ENCODE data around the gene IFI6. TPM values are rescaled to one million over a fixed set of nuclear protein-coding genes. Genes with fewer than 3 reads are reported as not detected.

Gene IFI6
- total and polyA plus RNA-seq, 2 donors (not counting 1 experiment from before 2014, with no cell fraction given): 43.7 to 68.4 TPM

GRCh38 chr1:27655151-27655937, 16.6 kb downstream of the IFI6 start:
- Histone ChIP-seq H2AFZ (ENCODE audit: low read length) (peak overlapping the region; percentile 43), H4K20me1 (ENCODE audit: control insufficient read depth, extremely low read depth, insufficient read depth, low read length) (no peaks in the 10 kb centered on the region), H3K4me2 (ENCODE audit: extremely low read depth, insufficient read depth, low read length) (no peak overlapping the region), H3K79me2 (ENCODE audit: control insufficient read depth, insufficient read depth, low read length) (no peaks in the 10 kb centered on the region), H3K36me3 (ENCODE audit: control insufficient read depth, insufficient read depth, low read length) (no peaks in the 10 kb centered on the region), H3K27ac (ENCODE audit: insufficient read depth, low read length) (no peak overlapping the region), H3K27me3 (ENCODE audit: control insufficient read depth, insufficient read depth, low read length) (no peaks in the 10 kb centered on the region), H3K4me1 (ENCODE audit: control insufficient read depth, extremely low read depth, insufficient read depth, low read length) (peaks cover 12% of the 10 kb centered on the region), H3K9me3 (ENCODE audit: control insufficient read depth, insufficient read depth, low read depth, low read length) (no peaks in the 10 kb centered on the region), H3K4me3 (replicated peaks in 1 of 4; ENCODE audit: control extremely low read depth in 1 of 4, insufficient read depth in 1 of 4, low read depth in 3 of 4, low read length in 4 of 4) (no peak overlapping the region), H3K9ac (ENCODE audit: insufficient read depth, low read length) (no peak overlapping the region)
- no peak for DNase-seq (ENCODE audit: low read depth in 2 of 2)
- TF ChIP-seq, protein P1, sequence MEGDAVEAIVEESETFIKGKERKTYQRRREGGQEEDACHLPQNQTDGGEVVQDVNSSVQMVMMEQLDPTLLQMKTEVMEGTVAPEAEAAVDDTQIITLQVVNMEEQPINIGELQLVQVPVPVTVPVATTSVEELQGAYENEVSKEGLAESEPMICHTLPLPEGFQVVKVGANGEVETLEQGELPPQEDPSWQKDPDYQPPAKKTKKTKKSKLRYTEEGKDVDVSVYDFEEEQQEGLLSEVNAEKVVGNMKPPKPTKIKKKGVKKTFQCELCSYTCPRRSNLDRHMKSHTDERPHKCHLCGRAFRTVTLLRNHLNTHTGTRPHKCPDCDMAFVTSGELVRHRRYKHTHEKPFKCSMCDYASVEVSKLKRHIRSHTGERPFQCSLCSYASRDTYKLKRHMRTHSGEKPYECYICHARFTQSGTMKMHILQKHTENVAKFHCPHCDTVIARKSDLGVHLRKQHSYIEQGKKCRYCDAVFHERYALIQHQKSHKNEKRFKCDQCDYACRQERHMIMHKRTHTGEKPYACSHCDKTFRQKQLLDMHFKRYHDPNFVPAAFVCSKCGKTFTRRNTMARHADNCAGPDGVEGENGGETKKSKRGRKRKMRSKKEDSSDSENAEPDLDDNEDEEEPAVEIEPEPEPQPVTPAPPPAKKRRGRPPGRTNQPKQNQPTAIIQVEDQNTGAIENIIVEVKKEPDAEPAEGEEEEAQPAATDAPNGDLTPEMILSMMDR (conservative IDR thresholded peaks at IDR 0.05 in 1 of 2, IDR thresholded peaks at IDR 0.05 in 1 of 2; ENCODE audit: low read depth in 1 of 2, low read length in 2 of 2): no peak
- no peak for TF ChIP-seq EZH2 (IDR thresholded peaks at IDR 0.05; ENCODE audit: low read length, missing control alignments)

GRCh38 chr1:27652111-27652864, 19.7 kb downstream of the IFI6 start:
- DNase-seq (ENCODE audit: low read depth in 2 of 2): peak in 1 of 2 donors; percentile 22
- Histone ChIP-seq H4K20me1 (ENCODE audit: control insufficient read depth, extremely low read depth, insufficient read depth, low read length) (no peaks in the 10 kb centered on the region), H3K4me3 (replicated peaks in 1 of 4; ENCODE audit: control extremely low read depth in 1 of 4, insufficient read depth in 1 of 4, low read depth in 3 of 4, low read length in 4 of 4) (no peak overlapping the region), H3K4me1 (ENCODE audit: control insufficient read depth, extremely low read depth, insufficient read depth, low read length) (peaks cover 13% of the 10 kb centered on the region), H3K27me3 (ENCODE audit: control insufficient read depth, insufficient read depth, low read length) (no peaks in the 10 kb centered on the region), H3K36me3 (ENCODE audit: control insufficient read depth, insufficient read depth, low read length) (no peaks in the 10 kb centered on the region), H3K9ac (ENCODE audit: insufficient read depth, low read length) (no peak overlapping the region), H3K27ac (ENCODE audit: insufficient read depth, low read length) (no peak overlapping the region), H3K4me2 (ENCODE audit: extremely low read depth, insufficient read depth, low read length) (no peak overlapping the region), H3K79me2 (ENCODE audit: control insufficient read depth, insufficient read depth, low read length) (no peaks in the 10 kb centered on the region), H2AFZ (ENCODE audit: low read length) (no peak overlapping the region), H3K9me3 (ENCODE audit: control insufficient read depth, insufficient read depth, low read depth, low read length) (no peaks in the 10 kb centered on the region)
- TF ChIP-seq, protein P1 (conservative IDR thresholded peaks at IDR 0.05 in 1 of 2, IDR thresholded peaks at IDR 0.05 in 1 of 2; ENCODE audit: low read depth in 1 of 2, low read length in 2 of 2): no peak
- TF ChIP-seq EZH2 (IDR thresholded peaks at IDR 0.05; ENCODE audit: low read length, missing control alignments): no peak

DNA sequence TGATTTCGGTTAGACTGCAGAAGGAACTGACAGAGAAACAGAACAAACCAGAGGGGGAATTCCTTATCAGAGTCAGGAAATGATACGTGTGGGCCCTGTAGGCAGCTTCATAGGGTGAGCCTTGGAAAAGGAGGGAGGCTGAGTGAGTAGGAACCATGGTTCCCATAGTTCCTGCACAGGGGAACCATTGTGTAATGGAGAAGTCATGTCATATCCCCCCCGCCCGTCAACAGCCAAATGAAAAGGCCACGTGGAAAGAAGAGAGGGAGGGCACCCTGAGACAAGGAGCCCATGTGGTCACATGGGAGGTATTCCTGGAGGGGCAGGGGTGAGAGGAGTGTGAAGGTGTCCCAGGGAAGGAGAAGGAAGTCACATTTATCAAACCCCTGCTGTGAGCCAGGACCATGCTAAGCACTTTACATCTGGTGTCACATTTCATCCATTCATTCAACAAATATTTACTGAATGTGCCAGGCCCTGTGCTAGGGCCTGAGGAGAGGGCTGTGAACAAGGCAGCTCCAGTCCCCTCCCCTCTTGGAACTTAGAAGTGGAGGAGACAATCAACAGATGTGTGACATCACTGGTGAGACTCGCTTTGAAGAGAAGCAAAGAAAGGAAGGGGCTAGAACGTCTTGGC, 21.3 kb downstream of the IFI6 start:
- no peak overlapping the region for H3K4me2 ChIP-seq (ENCODE audit: extremely low read depth, insufficient read depth, low read length)
- no peak overlapping the region for H3K4me3 ChIP-seq (replicated peaks in 1 of 4; ENCODE audit: control extremely low read depth in 1 of 4, insufficient read depth in 1 of 4, low read depth in 3 of 4, low read length in 4 of 4)
- peaks cover 12% of the 10 kb centered on the region for H3K4me1 ChIP-seq (ENCODE audit: control insufficient read depth, extremely low read depth, insufficient read depth, low read length)
- no peak overlapping the region for H3K9ac ChIP-seq (ENCODE audit: insufficient read depth, low read length)
- no peaks in the 10 kb centered on the region for H3K36me3 ChIP-seq (ENCODE audit: control insufficient read depth, insufficient read depth, low read length)
- no peaks in the 10 kb centered on the region for H3K27me3 ChIP-seq (ENCODE audit: control insufficient read depth, insufficient read depth, low read length)
- peak; percentile 72 to 86 for DNase-seq (ENCODE audit: low read depth in 2 of 2)
- TF ChIP-seq, protein P1 (conservative IDR thresholded peaks at IDR 0.05 in 1 of 2, IDR thresholded peaks at IDR 0.05 in 1 of 2; ENCODE audit: low read depth in 1 of 2, low read length in 2 of 2): no peak
- no peak for TF ChIP-seq EZH2 (IDR thresholded peaks at IDR 0.05; ENCODE audit: low read length, missing control alignments)
- H3K27ac ChIP-seq (ENCODE audit: insufficient read depth, low read length): no peak overlapping the region
- no peaks in the 10 kb centered on the region for H3K79me2 ChIP-seq (ENCODE audit: control insufficient read depth, insufficient read depth, low read length)
- no peaks in the 10 kb centered on the region for H4K20me1 ChIP-seq (ENCODE audit: control insufficient read depth, extremely low read depth, insufficient read depth, low read length)
- peak overlapping the region; percentile 55 for H2AFZ ChIP-seq (ENCODE audit: low read length)
- no peaks in the 10 kb centered on the region for H3K9me3 ChIP-seq (ENCODE audit: control insufficient read depth, insufficient read depth, low read depth, low read length)

Measured in fibroblast of lung (primary cell).